ENCODE data around the gene DAB2IP.
"Not testable (repeated sequence)": the region's sequence is repeated elsewhere in the genome, so short reads cannot be mapped to it uniquely, and the experiment has no call there.

The DAB2IP gene

GRCh38 chr9:121626012-121626411, 25.4 kb upstream of the DAB2IP start:
- DNase-seq (ENCODE audit: low read depth) = no peak

DNA sequence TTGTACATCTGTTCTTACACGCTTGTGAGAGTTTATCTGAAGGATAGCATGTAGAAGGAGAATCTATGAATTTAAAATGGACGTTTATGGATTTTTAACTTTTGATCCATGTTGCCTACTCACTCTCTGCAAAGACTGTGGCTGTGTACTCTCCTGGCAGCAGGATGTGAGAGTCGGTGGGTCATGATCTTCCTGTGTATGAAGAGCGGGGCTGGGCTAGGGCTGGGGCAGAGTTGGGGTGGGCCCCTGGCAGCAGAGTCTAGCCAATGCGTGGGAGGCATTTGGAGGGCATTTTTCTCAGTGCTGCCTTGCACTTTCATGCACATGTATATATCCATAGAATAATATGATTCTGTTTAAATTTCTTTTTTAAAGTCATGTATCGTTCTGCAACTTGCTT, 24.0 kb upstream of the DAB2IP start:
- no peak for DNase-seq (ENCODE audit: low read depth)

- no peak for DNase-seq (ENCODE audit: low read depth)
Measured at GRCh38 chr9:121628401-121628800, 23.0 kb upstream of the DAB2IP start.

DNA sequence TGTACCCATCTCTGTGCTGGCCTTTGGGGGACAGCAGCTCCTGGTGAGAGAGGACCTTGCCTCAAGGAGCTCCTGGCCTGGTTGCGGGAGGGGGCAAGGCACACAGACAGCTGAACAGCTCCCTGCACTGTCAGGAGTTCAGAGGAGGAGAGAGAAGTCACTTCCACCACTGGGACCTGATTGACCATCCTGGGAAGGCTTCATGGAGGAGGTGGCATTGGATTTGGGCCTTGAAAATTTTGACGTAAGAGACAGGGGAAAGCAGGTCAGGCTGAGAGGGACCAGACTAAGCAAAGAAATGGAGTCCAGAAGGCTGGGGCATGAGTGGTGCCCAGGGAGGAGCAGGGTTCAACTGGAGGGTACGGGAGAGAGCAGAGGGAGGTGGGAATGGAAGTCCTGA, 20.3 kb upstream of the DAB2IP start:
- DNase-seq (ENCODE audit: low read depth) = no peak

GRCh38 chr9:121631978-121632418, 19.4 kb upstream of the DAB2IP start:
- no peak for DNase-seq (ENCODE audit: low read depth)

GRCh38 chr9:121633119-121633714, 18.2 kb upstream of the DAB2IP start:
- DNase-seq (ENCODE audit: low read depth) = no peak

DNA sequence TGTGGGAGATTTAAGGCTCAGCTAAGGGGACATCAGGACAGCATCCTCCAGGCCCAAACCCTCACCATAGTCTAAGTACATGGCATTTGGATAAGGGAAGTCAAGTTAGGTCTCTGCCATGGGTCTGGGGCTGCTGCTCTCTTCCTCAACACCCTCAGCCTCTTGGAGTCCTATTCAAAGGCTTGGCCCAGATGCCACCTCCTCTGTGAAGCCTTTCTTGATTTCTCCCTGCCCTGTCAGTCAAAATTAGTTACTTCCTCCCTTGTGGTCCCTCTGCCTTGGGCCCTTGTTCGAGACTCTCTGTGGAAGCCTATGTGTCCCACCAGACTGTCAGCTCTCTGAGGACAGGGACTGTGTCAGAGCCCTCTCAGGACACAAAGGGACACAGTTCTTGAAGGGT, 17.7 kb upstream of the DAB2IP start:
- DNase-seq (ENCODE audit: low read depth) = no peak

- no peak for DNase-seq (ENCODE audit: low read depth)
Measured at GRCh38 chr9:121634329-121635261, 16.8 kb upstream of the DAB2IP start.

DNA sequence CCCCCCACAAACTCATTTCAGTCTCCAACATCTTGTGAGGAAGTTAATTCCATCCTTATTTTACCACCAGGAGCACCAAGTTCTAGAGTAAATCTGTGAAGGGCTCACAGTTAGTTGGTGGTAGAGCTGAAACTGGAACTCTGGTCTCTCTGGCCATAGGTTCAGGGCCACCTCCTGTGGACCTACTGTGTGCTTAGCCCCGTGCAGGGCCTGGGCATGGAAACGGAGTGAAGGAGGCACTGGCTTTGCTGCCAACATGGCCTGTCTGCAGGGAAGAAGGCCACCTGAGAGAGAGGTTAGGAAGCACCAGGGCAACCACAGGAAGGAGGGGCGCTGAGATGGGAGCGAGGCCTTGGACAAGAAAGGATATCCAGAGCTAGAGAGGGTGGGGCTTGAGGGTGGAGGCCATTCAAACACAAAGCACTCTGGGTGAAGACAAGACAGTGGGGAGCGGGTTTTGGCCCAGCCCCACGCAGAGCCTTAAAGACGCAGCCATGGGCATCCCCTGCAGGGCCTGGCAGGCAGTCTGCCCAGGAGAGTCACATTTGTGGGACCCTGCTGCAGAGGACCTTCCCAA, 16.0 kb upstream of the DAB2IP start:
- no peak for DNase-seq (ENCODE audit: low read depth)

- no peak for DNase-seq (ENCODE audit: low read depth)
Measured at GRCh38 chr9:121636341-121636865, 15.0 kb upstream of the DAB2IP start.

GRCh38 chr9:121636978-121637712, 14.3 kb upstream of the DAB2IP start:
- DNase-seq (ENCODE audit: low read depth) = no peak

DNA sequence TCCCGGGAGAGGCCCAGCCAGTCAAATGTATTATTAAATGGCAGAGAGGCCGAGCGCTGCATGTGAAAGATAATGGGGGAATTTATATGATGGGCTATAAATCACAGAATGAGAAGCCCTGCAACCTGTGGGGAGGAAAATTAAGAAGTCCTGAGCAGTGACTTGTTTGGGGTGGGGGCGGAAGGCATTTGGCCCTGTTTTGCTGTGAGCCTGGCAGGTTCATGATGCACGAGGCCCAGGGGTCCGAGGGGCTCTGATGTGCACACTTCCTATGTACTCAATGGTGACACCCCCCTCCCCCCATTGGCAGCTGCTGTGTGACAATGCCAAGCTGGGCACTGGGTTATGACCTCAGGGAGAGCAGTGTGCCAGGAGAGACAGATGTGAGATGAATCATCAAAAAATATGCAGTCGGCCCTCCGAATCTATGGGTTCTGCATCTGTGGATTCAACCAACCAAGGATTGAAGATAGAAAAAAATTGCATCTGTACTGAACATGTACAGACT, 13.7 kb upstream of the DAB2IP start:
- no peak for DNase-seq (ENCODE audit: low read depth)

DNA sequence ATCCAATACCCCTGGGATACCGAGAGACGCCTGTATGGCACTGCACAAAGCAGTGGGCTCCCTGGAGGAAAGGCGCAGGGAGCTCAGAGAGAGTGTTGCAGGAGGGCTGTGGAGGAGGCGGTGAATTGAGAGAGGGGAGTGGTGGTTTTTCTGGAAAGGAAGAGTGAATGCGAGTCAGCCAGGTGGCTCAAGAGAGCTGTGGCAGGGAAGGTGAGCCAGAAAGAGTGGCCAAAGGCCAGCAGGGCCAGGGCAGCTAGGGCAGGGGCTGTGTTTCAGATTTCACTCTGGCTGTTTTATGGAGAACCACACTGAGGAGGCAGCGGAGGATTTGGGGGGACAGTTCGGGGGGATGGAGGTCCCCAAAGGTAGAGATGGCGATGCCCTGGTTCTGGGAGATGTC, 13.0 kb upstream of the DAB2IP start:
- no peak for DNase-seq (ENCODE audit: low read depth)

DNA sequence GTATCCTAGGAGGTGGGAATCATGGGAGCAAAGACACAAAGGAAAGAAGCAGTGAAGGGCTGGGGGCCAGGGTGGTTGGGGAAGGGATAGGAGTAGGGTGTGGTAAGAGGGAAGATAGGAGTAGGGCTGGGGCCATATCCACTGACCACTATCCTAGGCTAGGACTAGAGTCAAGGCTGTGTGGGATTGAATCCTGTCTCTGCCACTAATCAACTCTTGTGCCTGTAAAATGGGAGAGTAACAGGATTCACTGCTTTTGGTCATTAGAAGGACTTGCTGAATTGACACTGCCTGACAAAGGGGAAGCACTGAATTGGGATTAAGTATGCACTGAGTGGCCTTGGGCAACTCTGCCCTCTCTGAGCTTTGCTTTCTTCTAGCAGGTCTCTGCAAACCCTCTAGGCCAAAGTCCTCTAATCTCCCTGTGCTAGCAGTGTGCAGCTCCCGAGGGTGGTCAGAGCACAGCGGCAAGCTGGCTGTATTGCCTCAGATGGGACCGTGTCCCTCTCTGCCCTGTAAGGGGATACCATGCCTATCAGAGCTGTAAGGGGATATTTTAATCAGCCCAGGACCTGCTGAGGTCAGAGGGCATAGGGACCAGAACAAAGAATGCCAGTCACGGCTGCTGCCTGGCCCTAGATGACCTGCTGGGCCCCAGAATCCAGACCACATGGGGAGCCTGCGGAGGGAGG, 12.4 kb upstream of the DAB2IP start:
- no peak for DNase-seq (ENCODE audit: low read depth)

DNA sequence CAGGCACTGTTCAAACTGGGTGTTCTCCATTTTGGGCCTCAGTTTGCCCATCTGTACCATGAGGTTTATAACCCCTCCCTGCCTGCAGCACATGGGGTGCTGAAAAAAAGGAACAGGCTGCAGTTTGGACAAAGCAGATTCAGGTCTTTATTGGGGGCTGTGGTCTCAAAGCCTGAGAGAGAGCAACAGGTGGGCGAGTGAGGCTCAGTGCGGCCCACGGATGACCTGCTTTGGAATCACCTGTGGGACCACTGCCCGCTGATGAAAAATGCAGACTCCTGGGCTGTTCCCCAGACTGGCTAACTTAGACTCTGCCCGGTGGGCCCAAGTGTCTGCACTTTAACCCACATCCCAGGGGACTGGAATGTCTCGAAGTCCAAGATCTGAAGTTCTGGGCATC, 11.8 kb upstream of the DAB2IP start:
- no peak for DNase-seq (ENCODE audit: low read depth)

- DNase-seq (ENCODE audit: low read depth) = no peak
Measured at GRCh38 chr9:121640076-121640475, 11.4 kb upstream of the DAB2IP start.

- no peak for DNase-seq (ENCODE audit: low read depth)
Measured at GRCh38 chr9:121640491-121641223, 10.8 kb upstream of the DAB2IP start.

DNA sequence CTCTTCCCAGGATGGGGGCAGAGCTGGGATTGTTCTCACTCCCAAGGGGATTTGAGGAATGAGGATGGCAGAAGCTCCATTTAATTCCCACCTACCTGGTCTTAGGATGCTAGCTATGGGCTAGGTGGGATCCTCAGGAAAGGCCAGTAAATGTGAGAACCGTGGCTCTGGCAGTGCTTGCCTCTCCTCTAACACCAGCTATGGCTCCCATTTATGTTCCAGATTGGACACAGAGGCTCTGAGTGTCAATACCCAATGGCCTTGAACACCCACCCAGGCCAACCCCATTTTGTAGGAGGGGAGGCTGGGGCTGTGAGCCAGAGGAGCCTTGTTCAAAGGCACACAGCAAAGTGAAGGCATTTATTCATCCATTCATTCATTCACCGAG, 10.2 kb upstream of the DAB2IP start:
- DNase-seq (ENCODE audit: low read depth) = no peak

GRCh38 chr9:121642758-121643157, 8.7 kb upstream of the DAB2IP start:
- DNase-seq (ENCODE audit: low read depth) = no peak

GRCh38 chr9:121643473-121643872, 8.0 kb upstream of the DAB2IP start:
- DNase-seq (ENCODE audit: low read depth) = no peak

- not testable (repeated sequence) for DNase-seq (ENCODE audit: low read depth)
Measured at GRCh38 chr9:121644040-121644439, 7.4 kb upstream of the DAB2IP start.

All from fibroblast of the conjunctiva (primary cell).